Measurements from ENCODE around the gene COPS3. TPM values are rescaled to one million over a fixed set of nuclear protein-coding genes. Genes with fewer than 3 reads are reported as not detected.

COPS3 gene
- total and polyA plus RNA-seq, 3 donors from 2014 or later = 128 to 198 (median 134) TPM

DNA sequence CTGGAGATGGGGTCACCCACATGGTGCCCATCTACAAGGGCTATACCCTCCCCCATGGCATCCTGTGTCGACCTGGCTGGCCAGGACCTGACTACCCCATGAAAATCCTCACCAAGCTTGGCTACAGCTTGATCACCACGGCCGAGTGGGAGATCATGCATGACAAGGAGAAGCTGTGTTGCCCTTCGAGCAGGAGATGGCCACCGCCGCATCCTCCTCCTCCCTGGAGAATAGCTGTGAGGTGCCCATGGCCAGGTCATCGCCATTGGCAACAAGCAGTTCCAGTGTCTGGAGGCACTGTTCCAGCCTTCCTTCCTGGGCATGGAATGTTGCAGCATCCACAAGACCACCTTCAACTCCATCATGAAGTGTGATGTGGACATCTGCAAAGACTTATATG is 38.8 kb downstream of the COPS3 start:
- TF ChIP-seq POLR2A (IDR thresholded peaks at IDR 0.05) = no peak
- TF ChIP-seq, protein P1, sequence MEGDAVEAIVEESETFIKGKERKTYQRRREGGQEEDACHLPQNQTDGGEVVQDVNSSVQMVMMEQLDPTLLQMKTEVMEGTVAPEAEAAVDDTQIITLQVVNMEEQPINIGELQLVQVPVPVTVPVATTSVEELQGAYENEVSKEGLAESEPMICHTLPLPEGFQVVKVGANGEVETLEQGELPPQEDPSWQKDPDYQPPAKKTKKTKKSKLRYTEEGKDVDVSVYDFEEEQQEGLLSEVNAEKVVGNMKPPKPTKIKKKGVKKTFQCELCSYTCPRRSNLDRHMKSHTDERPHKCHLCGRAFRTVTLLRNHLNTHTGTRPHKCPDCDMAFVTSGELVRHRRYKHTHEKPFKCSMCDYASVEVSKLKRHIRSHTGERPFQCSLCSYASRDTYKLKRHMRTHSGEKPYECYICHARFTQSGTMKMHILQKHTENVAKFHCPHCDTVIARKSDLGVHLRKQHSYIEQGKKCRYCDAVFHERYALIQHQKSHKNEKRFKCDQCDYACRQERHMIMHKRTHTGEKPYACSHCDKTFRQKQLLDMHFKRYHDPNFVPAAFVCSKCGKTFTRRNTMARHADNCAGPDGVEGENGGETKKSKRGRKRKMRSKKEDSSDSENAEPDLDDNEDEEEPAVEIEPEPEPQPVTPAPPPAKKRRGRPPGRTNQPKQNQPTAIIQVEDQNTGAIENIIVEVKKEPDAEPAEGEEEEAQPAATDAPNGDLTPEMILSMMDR (IDR thresholded peaks at IDR 0.05) = no peak
- H3K4me1 ChIP-seq = peaks cover 4% of the 10 kb centered on the region
- no peak overlapping the region for H3K4me3 ChIP-seq
- no peaks in the 10 kb centered on the region for H3K9me3 ChIP-seq
- intact Hi-C loops (cut with DNase I; ENCODE audit: low total_unique reads) = no loop called here
- no peak overlapping the region for H3K27ac ChIP-seq
- no peak for DNase-seq
- WGBS, 2 donors = 88 to 95% methylated on average over 7 of the region's 7 CpGs
- no peaks in the 10 kb centered on the region for H3K36me3 ChIP-seq (ENCODE audit: low read depth, missing control alignments)
- H3K27me3 ChIP-seq = no peaks in the 10 kb centered on the region

DNA sequence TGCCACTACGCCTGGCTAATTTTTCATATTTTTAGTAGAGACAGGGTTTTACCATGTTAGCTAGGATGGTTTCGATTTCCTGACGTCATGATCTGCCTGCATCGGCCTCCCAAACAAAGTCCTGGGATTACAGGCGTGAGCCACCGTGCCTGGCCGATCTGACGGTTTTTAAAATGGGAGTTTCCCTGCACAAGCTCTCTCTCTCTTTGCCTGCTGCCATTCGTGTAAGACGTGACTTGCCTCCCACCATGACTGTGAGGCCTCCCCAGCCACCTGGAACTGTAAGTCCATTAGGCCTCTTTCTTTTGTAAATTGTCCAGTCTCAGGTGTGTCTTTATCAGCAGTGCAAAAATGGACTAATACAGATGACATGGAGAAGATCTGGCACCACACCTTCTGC is 39.4 kb downstream of the COPS3 start:
- intact Hi-C loops (cut with DNase I; ENCODE audit: low total_unique reads) = no loop called here
- Histone ChIP-seq H3K9me3 (no peaks in the 10 kb centered on the region), H3K27me3 (no peaks in the 10 kb centered on the region), H3K27ac (no peak overlapping the region), H3K4me3 (no peak overlapping the region), H3K36me3 (ENCODE audit: low read depth, missing control alignments) (no peaks in the 10 kb centered on the region), H3K4me1 (peaks cover 4% of the 10 kb centered on the region)
- WGBS, 2 donors = 86 to 88% methylated on average over 10 of the region's 10 CpGs
- TF ChIP-seq POLR2A (IDR thresholded peaks at IDR 0.05) = no peak
- TF ChIP-seq, protein P1 (IDR thresholded peaks at IDR 0.05) = no peak
- no peak for DNase-seq

DNA sequence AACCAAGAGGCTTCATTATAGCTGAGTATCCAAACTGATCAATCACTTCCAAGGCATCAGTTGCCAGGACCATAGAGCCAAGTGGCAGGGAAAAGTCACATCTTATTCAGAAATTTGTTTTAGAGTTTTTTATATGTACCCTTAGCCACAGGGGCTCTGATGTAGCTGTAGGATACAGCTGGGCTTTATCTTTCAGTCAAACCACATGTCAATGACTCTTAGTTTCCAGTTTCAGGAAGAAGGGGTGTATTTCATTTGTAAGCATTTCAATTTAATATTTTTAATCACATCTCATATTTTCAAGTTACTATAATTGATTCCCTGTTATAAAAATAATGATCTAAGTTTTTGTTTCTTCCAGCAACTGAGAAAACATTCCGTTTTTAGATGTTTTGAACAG is 41.2 kb downstream of the COPS3 start:
- 51 to 72% methylated on average over 1 of the region's 1 CpG for WGBS, 2 donors
- H3K4me3 ChIP-seq = no peak overlapping the region
- TF ChIP-seq POLR2A (IDR thresholded peaks at IDR 0.05) = no peak
- TF ChIP-seq, protein P1 (IDR thresholded peaks at IDR 0.05) = no peak
- no peaks in the 10 kb centered on the region for H3K9me3 ChIP-seq
- H3K27ac ChIP-seq = no peak overlapping the region
- no peak for DNase-seq
- H3K36me3 ChIP-seq (ENCODE audit: low read depth, missing control alignments) = no peaks in the 10 kb centered on the region
- intact Hi-C loops (cut with DNase I; ENCODE audit: low total_unique reads) = no loop called here
- no peaks in the 10 kb centered on the region for H3K27me3 ChIP-seq
- H3K4me1 ChIP-seq = peaks cover 16% of the 10 kb centered on the region

DNA sequence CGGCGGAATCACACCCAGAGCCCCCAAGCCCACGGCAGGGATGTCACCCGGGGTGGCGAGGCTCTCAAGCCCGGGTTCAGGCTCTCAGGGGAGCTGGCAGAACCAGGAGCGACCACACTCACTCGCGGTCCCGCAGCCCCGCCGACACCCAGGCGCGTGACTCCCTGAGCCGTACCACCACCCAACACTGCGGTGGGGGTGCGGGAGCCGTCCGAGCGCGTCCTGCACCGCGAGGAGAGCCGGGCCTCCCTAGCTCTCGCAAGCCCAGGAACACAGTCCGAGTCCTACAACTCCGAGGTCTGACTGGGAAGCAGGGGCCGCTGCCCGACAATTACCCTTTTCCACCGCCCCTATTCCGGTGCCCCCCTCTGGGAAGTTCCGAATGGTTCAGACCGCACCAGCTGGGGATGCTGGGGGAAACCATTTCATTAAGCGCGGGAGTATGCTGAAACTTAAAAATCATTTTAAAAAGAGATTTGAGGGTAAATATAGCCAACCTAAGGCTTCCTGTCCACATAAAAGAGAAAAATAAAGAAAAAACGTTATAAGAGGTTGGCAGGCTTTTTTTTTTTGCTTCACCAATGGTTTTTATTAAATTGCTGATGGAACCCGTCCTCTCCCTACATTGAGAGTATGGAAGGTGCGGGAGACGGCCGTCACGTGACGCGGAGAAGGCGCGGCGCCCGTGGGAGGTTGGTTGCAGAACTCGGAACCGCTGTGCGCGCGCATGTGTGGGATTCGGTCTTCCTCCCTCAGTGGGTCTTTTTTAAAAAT is 43.8 kb downstream of the COPS3 start, which contains the start of gene FLCN:
TSS of gene FLCN (minus strand) at position 143 of the 774 bp plus-strand sequence. CDS start 9,031 bp downstream, outside the sequence.
- TF ChIP-seq, protein P1 (IDR thresholded peaks at IDR 0.05) = peak in 2 of 3 experiments; percentile 4 to 36
- peak; percentile 47 for TF ChIP-seq POLR2A (IDR thresholded peaks at IDR 0.05)
- no peaks in the 10 kb centered on the region for H3K9me3 ChIP-seq
- intact Hi-C loops (cut with DNase I; ENCODE audit: low total_unique reads) = no loop called here
- H3K36me3 ChIP-seq (ENCODE audit: low read depth, missing control alignments) = no peaks in the 10 kb centered on the region
- peak; percentile 96 for DNase-seq
- H3K27me3 ChIP-seq = no peaks in the 10 kb centered on the region
- H3K4me3 ChIP-seq = peak within 1 kb of the TSS; percentile 100
- 0% methylated on average over 26 to 52 of the region's 53 CpGs for WGBS, 2 donors
- peaks cover 28% of the 10 kb centered on the region for H3K4me1 ChIP-seq
- H3K27ac ChIP-seq = peak within 1 kb of the TSS; percentile 99
